ENCODE results near the gene TTC39B. TPM values are rescaled to one million over a fixed set of nuclear protein-coding genes. Genes with fewer than 3 reads are reported as not detected.
A peak's percentile ranks its signal among the peaks of the same experiment; 100 is the strongest.

TTC39B gene
- total and polyA plus RNA-seq, 2 of the 8 experiments (the other 6 are each of a cell fraction or from before 2014, with no cell fraction given): 1.6 to 10.9 TPM

- Histone ChIP-seq H3K14ac (ENCODE audit: insufficient read length) (no peak overlapping the region), H3K4me3 (ENCODE audit: extremely low read depth in 1 of 4, insufficient read depth in 2 of 4, low read depth in 3 of 4, low read length in 4 of 4) (no peak overlapping the region), H2AFZ (ENCODE audit: low read length) (no peak overlapping the region), H3K56ac (replicated peaks; ENCODE audit: insufficient read length, low read depth, low read length) (no peak overlapping the region), H2AK5ac (ENCODE audit: low read depth, low read length) (no peak overlapping the region), H3K9me3 (ENCODE audit: insufficient read depth in 2 of 2, low read depth in 1 of 2, low read length in 1 of 2) (no peaks in the 10 kb centered on the region; a peak in 1 of 4 replicates), H4K20me1 (replicated peaks in 1 of 2; ENCODE audit: control insufficient read depth in 1 of 2, insufficient read depth in 2 of 2, low read length in 2 of 2) (no peaks in the 10 kb centered on the region), H4K5ac (ENCODE audit: insufficient read length, low read depth, low read length) (no peak overlapping the region), H3K4me2 (ENCODE audit: insufficient read depth in 1 of 2, low read depth in 2 of 2, low read length in 2 of 2) (peak overlapping the region in 1 of 2 experiments; percentile 39; a peak in 1 of 4 replicates), H3K23me2 (ENCODE audit: low read depth, low read length) (no peaks in the 10 kb centered on the region; the same call in 1 of the 2 replicates), H3K27ac (ENCODE audit: low read depth, low read length) (no peak overlapping the region), H3K4ac (replicated peaks; ENCODE audit: insufficient read length, low read depth, low read length) (no peak overlapping the region), H2BK20ac (ENCODE audit: low read length) (no peak overlapping the region), H2BK12ac (ENCODE audit: low read depth, low read length) (no peak overlapping the region), H2BK120ac (replicated peaks; ENCODE audit: low read depth, low read length) (no peak overlapping the region), H3K36me3 (ENCODE audit: control insufficient read depth in 2 of 4, insufficient read depth in 4 of 4, low read length in 3 of 4) (no peaks in the 10 kb centered on the region), H3K9ac (replicated peaks in 1 of 4; ENCODE audit: extremely low read depth in 1 of 4, low read depth in 3 of 4, low read length in 3 of 4) (no peak overlapping the region), H3K79me1 (ENCODE audit: low read depth, low read length) (no peaks in the 10 kb centered on the region; the same call in 1 of the 2 replicates), H3K27me3 (replicated peaks in 1 of 4; ENCODE audit: control insufficient read depth in 3 of 4, extremely low read depth in 1 of 4, insufficient read depth in 3 of 4, low read length in 3 of 4) (no peaks in the 10 kb centered on the region), H3K23ac (ENCODE audit: insufficient read length) (no peak overlapping the region), H3K18ac (ENCODE audit: extremely low read depth, low read length) (no peak overlapping the region), H2BK15ac (ENCODE audit: low read length) (no peak overlapping the region), H4K91ac (replicated peaks; ENCODE audit: insufficient read length, low read length) (no peak overlapping the region), H2BK5ac (ENCODE audit: low read depth, low read length) (no peak overlapping the region), H3K79me2 (ENCODE audit: control insufficient read depth in 1 of 2, insufficient read depth in 2 of 2, low read length in 2 of 2) (no peaks in the 10 kb centered on the region), H4K8ac (ENCODE audit: extremely low read depth, insufficient read depth, low read length) (no peak overlapping the region), H3K4me1 (replicated peaks in 1 of 4; ENCODE audit: control insufficient read depth in 3 of 4, insufficient read depth in 4 of 4, low read length in 3 of 4) (peaks cover 2 to 8% (median 3%) of the 10 kb centered on the region in 4 experiments; a peak in 4 of 7 replicates)
- 84% methylated on average over 3 of the region's 3 CpGs; no CpG with 5 or more reads in 1 of the 2 experiments for WGBS, 2 experiments (ENCODE audit: extremely low coverage in 1 of 2, insufficient coverage in 1 of 2, insufficient read length in 1 of 2, insufficient replicate concordance in 2 of 2, low coverage in 1 of 2, low lambda C conversion rate in 2 of 2, missing lambda C conversion rate in 1 of 2)
- CTCF ChIA-PET (ENCODE audit: partially characterized antibody): interaction anchor here (1.0 to 3.5 kb wide), 4 partner anchors 9 to 25 kb away, joined by 3 to 11 read pairs (median 4); no protein-coding TSS in a partner anchor
- TF ChIP-seq CTCF (IDR thresholded peaks at IDR 0.05; ENCODE audit: control extremely low read depth in 1 of 3, insufficient read depth in 1 of 3, low read depth in 1 of 3, low read length in 3 of 3) (no peak), ASH2L (IDR thresholded peaks at IDR 0.05; ENCODE audit: low read length) (no peak), SUZ12 (IDR thresholded peaks at IDR 0.05; ENCODE audit: low read length) (no peak)
- DNase-seq (ENCODE audit: low read depth in 1 of 2, low spot score in 2 of 2): no peak
- POLR2A ChIA-PET (ENCODE audit: partially characterized antibody): no interaction called here
- no peak for FAIRE-seq
Measured at GRCh38 chr9:15249981-15250380, 57.0 kb downstream of the TTC39B start.

All from H1 (cell line).